Ishikawa (cell line): ENCODE results near the gene PRICKLE3.

ENCODE experiments used
- CEBPB ChIP-seq: IDR thresholded peaks from 2 replicates; pipeline ENCODE4 v1.6.1; 2012
- EGR1 ChIP-seq: IDR thresholded peaks from 2 replicates; pipeline ENCODE4 v1.6.1; 2012
- EP300 ChIP-seq: IDR thresholded peaks from 2 replicates; pipeline ENCODE4 v1.6.1; 2012; ENCODE audit warnings: borderline replicate concordance
- NFIC ChIP-seq: IDR thresholded peaks from 2 replicates; pipeline ENCODE4 v1.6.1; 2012
- RAD21 ChIP-seq: IDR thresholded peaks from 2 replicates; pipeline ENCODE4 v1.6.1; 2012; ENCODE audit warnings: low read depth
- TAF1 ChIP-seq: IDR thresholded peaks from 2 replicates; pipeline ENCODE4 v1.6.1; 2012; ENCODE audit warnings: low read depth, mild to moderate bottlenecking
- TEAD4 ChIP-seq: IDR thresholded peaks from 2 replicates; pipeline ENCODE4 v1.6.1; 2012
- YY1 ChIP-seq: IDR thresholded peaks from 2 replicates; pipeline ENCODE4 v1.6.1; 2012; ENCODE audit warnings: low read depth
- ZBTB7A ChIP-seq: IDR thresholded peaks from 2 replicates; pipeline ENCODE4 v1.6.1; 2012; ENCODE audit warnings: low read depth
- TF ChIP-seq, protein P1 (sequence below): IDR thresholded peaks from 2 replicates; pipeline ENCODE4 v1.6.1; 2012; ENCODE audit warnings: low read depth, mild to moderate bottlenecking
- TF ChIP-seq, protein P2 (sequence below): IDR thresholded peaks from 2 replicates; pipeline ENCODE4 v1.6.1; 2012
- TF ChIP-seq, protein P3 (sequence below): IDR thresholded peaks from 2 replicates; pipeline ENCODE4 v1.6.1; 2012

DNA sequence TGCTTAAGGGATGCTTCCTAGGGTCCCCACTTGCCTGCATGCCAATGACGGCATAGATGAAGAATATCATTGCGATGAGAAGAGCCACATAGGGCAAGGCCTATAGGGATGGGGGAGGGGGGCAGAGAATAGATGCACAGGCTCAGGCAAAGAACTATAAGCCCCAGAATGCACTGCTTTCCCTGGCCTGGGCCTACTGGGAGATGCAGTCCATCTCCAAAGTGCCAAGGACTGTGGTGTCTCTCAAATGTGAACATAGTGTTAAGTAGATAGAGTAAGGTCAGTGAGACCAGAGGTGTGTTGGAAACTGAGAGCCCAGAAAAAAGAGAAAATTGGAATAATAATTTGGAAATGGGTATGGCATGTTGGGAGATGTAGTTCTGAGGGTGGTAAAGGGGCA, 26.0 kb upstream of the PRICKLE3 start:
- TF ChIP-seq, protein P1, sequence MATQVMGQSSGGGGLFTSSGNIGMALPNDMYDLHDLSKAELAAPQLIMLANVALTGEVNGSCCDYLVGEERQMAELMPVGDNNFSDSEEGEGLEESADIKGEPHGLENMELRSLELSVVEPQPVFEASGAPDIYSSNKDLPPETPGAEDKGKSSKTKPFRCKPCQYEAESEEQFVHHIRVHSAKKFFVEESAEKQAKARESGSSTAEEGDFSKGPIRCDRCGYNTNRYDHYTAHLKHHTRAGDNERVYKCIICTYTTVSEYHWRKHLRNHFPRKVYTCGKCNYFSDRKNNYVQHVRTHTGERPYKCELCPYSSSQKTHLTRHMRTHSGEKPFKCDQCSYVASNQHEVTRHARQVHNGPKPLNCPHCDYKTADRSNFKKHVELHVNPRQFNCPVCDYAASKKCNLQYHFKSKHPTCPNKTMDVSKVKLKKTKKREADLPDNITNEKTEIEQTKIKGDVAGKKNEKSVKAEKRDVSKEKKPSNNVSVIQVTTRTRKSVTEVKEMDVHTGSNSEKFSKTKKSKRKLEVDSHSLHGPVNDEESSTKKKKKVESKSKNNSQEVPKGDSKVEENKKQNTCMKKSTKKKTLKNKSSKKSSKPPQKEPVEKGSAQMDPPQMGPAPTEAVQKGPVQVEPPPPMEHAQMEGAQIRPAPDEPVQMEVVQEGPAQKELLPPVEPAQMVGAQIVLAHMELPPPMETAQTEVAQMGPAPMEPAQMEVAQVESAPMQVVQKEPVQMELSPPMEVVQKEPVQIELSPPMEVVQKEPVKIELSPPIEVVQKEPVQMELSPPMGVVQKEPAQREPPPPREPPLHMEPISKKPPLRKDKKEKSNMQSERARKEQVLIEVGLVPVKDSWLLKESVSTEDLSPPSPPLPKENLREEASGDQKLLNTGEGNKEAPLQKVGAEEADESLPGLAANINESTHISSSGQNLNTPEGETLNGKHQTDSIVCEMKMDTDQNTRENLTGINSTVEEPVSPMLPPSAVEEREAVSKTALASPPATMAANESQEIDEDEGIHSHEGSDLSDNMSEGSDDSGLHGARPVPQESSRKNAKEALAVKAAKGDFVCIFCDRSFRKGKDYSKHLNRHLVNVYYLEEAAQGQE, result no peak
- TF ChIP-seq NFIC, result no peak
- TF ChIP-seq TAF1, result no peak
- no peak for TF ChIP-seq EP300
- no peak for TF ChIP-seq EGR1
- TF ChIP-seq YY1, result no peak
- no peak for TF ChIP-seq RAD21
- TF ChIP-seq, protein P2, sequence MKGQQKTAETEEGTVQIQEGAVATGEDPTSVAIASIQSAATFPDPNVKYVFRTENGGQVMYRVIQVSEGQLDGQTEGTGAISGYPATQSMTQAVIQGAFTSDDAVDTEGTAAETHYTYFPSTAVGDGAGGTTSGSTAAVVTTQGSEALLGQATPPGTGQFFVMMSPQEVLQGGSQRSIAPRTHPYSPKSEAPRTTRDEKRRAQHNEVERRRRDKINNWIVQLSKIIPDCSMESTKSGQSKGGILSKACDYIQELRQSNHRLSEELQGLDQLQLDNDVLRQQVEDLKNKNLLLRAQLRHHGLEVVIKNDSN, result no peak
- no peak for TF ChIP-seq ZBTB7A
- TF ChIP-seq, protein P3, sequence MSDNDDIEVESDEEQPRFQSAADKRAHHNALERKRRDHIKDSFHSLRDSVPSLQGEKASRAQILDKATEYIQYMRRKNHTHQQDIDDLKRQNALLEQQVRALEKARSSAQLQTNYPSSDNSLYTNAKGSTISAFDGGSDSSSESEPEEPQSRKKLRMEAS, result no peak
- no peak for TF ChIP-seq TEAD4
- TF ChIP-seq CEBPB, result no peak
